ENCODE data around the gene AMBRA1.

The AMBRA1 gene

DNA sequence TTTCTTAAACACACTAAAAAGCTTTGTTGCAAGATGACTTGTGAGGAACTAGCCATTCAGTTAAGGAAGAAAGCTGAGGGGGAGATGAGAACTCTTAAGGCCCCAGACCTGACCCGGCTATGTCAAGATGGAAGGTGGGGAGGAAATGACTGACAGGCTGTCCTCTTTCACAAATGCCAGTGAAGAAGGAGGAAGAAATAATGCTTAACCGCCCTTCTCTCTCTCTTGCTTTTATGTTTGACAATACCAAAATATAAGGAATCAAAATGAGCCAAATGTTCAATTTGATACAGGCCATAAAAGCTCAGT lies 87.4 kb downstream of the AMBRA1 start:
- Mint-ChIP-seq H3K27me3 (no peaks in the 10 kb centered on the region), H3K36me3 (peaks cover 19 to 33% of the 10 kb centered on the region in 2 donors), H3K9me3 (no peaks in the 10 kb centered on the region), H3K27ac (no peak overlapping the region), H3K4me3 (no peak overlapping the region), H3K4me1 (peaks cover 3 to 7% of the 10 kb centered on the region in 2 donors)
- ATAC-seq (replicated peaks) (no peak), DNase-seq (no peak)

DNA sequence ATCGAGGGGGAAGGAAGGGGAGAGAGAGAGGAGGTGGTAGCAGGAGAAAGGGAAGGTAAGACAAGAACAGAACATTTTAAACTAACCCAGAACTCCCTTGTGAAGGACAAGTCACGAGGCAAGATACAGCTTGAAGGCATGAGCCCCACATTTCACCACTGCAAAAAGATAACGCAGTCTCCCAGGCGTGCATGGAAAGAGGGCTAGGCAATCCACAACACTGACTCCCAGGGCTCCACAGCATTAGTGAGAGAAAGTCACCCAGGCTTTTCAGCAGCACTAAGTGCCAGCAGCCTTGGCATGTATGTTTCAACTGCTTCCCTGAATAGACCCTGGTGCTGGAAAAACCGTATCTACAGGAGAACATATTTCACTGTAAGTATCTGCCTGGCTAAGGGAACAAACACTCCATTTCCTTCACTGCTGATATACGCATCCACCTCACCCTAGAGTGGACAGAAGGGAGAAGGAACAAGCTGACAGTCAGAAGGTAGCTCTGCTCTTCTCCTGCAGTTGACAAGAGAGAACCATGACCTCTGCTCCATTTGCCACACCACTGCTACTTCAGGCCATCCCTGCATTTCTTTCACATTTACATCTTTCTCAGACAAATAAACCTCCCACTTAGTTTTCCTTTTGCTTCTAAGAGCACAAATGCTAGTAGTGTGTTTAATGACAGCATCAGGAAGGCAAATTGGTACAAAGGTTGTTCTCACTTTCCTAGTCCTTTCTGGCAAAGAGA lies 87.9 kb downstream of the AMBRA1 start:
- H3K27ac Mint-ChIP-seq: no peak overlapping the region
- H3K4me1 Mint-ChIP-seq: peaks cover 3 to 7% of the 10 kb centered on the region in 2 donors
- H3K36me3 Mint-ChIP-seq: peaks cover 17 to 30% of the 10 kb centered on the region in 2 donors
- ATAC-seq (replicated peaks): no peak
- no peaks in the 10 kb centered on the region for H3K9me3 Mint-ChIP-seq
- H3K4me3 Mint-ChIP-seq: no peak overlapping the region
- no peak for DNase-seq
- no peaks in the 10 kb centered on the region for H3K27me3 Mint-ChIP-seq

DNA sequence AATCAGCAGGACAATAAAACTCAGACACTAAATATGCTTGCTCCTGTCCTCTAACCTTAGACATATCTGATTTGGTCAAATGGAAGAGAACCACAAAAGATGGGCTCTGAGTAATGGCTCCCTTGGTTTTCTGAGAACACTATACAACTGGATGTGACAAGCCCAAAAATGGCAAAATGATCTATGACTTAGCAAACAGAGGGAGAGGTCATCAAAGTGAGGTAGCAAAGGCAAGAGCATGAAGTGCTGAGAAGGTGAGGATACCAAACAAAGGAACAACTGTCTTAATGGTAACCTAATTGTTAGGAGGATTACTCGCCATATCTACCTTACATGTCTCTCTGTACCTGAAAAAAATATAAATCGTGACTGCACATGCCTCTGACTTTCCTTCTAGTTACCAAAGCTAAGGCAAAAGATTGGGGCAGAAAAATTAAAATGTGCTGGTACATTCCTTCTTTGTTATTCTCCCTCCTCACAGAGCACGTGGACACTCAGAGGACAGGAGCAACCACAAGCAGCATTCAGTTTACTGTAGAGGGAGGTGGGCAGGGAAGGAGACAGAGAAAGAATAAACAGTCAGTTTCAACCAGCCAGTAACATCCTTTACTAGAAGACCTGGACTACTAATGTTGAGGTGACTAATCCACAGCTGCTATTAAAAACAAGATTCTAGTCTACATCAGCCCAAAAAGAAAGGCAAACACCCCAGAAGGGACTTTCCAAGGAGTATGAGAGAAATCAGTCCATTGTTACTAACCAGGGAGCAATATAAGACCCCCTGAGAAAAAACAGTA lies 88.8 kb downstream of the AMBRA1 start:
- H3K36me3 Mint-ChIP-seq: peaks cover 17 to 30% of the 10 kb centered on the region in 2 donors
- H3K27ac Mint-ChIP-seq: no peak overlapping the region
- no peaks in the 10 kb centered on the region for H3K27me3 Mint-ChIP-seq

DNA sequence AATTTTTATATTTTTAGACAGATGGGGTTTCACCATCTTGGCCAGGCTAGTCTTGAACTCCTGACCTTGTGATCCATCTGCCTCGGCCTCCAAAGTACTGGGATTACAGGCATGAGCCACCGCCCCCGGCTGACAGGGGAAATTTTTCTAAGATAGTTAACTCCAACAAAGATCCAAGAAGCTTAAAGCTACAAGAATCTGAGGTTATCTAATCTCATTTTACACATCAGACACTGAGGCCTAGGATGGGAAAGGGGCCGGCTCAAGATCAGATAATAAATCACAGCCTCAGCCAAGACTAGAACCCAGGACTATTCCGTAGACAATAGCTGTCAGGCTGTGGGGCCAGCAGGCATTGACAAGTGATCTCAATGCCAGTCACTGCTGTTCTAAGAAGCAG lies 94.0 kb downstream of the AMBRA1 start:
- Mint-ChIP-seq H3K9me3 (no peaks in the 10 kb centered on the region), H3K36me3 (peaks cover 8 to 26% of the 10 kb centered on the region in 2 donors), H3K27me3 (no peaks in the 10 kb centered on the region), H3K4me1 (peaks cover 0 to 1% of the 10 kb centered on the region in 2 donors), H3K27ac (no peak overlapping the region), H3K4me3 (no peak overlapping the region)
- DNase-seq (no peak), ATAC-seq (replicated peaks) (no peak)

More for the DNA sequence above, 88.8 kb downstream of the AMBRA1 start:
- H3K9me3 Mint-ChIP-seq: no peaks in the 10 kb centered on the region
- no peak overlapping the region for H3K4me3 Mint-ChIP-seq
- no peak for ATAC-seq (replicated peaks)
- no peak for DNase-seq
- H3K4me1 Mint-ChIP-seq: peaks cover 3 to 7% of the 10 kb centered on the region in 2 donors

DNA sequence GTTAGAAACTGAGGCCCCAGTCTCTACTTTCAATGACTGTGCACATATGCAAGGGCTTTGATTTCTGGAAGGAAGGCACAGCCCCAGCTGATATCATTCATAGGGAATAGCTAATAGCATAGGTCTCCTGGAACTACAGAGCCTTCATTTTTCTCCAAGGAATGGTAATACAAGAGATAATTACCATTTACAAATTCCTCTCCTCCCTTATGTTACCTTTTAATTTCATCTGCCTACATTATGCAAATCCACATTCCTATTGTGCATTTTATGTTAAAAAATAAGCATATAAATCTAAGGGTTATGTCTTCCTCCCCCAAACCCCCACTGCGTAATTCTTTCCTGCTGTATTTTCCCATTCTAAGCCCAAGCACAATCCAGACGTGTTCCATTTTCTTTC lies 94.9 kb downstream of the AMBRA1 start:
- Mint-ChIP-seq H3K36me3 (peaks cover 8 to 32% of the 10 kb centered on the region in 2 donors), H3K9me3 (no peaks in the 10 kb centered on the region), H3K4me3 (no peak overlapping the region), H3K27ac (no peak overlapping the region), H3K4me1 (peaks cover 0 to 1% of the 10 kb centered on the region in 2 donors), H3K27me3 (no peaks in the 10 kb centered on the region)
- ATAC-seq (replicated peaks) (no peak), DNase-seq (no peak)

DNA sequence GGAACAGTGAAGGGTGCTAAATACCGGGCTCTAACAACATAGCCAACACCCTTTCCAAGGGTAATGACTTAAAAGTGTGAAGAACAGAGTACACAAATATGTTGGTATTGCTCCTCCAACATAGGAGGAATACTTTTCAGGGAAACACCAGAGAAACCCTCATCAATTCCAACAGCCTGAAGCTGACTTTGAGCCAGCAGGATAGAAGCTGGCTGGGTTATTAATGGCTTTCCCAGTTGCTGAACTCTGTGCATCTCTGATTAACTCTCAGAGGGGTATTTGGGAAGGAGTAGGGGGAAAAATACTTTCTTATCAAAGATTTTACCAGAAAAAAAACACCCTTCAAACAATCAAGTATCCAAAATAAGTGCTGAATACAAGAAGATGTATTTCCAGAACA lies 95.6 kb downstream of the AMBRA1 start:
- peaks cover 0 to 1% of the 10 kb centered on the region in 2 donors for H3K4me1 Mint-ChIP-seq
- peaks cover 7 to 35% of the 10 kb centered on the region in 2 donors for H3K36me3 Mint-ChIP-seq
- no peaks in the 10 kb centered on the region for H3K27me3 Mint-ChIP-seq
- DNase-seq (no peak), ATAC-seq (replicated peaks) (no peak)
- no peak overlapping the region for H3K4me3 Mint-ChIP-seq
- no peaks in the 10 kb centered on the region for H3K9me3 Mint-ChIP-seq
- H3K27ac Mint-ChIP-seq: no peak overlapping the region

DNA sequence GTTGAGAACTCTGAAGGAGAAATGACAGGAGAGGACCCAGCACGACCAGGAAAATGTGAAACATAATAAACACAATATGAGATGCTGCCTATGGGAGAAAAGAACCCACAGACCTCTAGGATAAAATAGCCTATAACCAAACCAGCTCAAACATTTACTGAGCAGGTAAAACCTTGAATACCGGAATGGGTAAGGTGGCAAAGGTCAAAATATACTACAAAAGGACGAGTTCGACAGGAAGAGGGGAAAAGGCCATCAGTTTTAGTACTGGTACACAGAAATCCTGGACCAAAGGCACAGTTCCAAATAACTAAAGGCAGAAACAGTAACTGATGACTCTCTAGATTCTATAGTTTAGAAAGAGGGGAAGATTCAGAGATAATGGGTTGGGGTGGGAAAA lies 96.3 kb downstream of the AMBRA1 start:
- Mint-ChIP-seq H3K9me3 (no peaks in the 10 kb centered on the region), H3K27ac (no peak overlapping the region), H3K4me1 (peaks cover 0 to 1% of the 10 kb centered on the region in 2 donors), H3K27me3 (no peaks in the 10 kb centered on the region), H3K36me3 (peaks cover 5 to 31% of the 10 kb centered on the region in 2 donors), H3K4me3 (no peak overlapping the region)
- no peak for DNase-seq
- ATAC-seq (replicated peaks): no peak

DNA sequence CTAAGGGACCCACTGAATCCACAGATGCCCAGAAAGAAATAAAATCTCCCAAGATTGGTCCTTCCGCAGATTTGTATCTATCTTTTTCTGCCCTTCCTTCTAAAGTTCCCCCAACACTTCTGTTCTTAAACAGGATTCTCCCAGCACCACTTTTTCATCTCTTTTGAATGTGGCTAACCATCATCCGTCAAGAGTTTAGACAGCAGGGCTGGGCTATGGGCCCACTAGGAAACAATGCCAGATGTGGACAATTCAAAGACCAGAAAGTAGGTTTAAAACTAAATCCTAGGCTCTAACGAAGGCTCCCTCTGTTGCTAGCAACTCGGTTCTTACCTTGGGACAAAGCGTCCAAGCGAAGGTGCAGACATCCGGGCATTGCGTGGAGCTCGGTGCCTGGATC lies 100.0 kb downstream of the AMBRA1 start:
- H3K9me3 Mint-ChIP-seq: no peaks in the 10 kb centered on the region
- peaks cover 17 to 43% of the 10 kb centered on the region in 2 donors for H3K36me3 Mint-ChIP-seq
- H3K27me3 Mint-ChIP-seq: no peaks in the 10 kb centered on the region
- H3K4me3 Mint-ChIP-seq: no peak overlapping the region
- H3K27ac Mint-ChIP-seq: peak overlapping the region; percentile 59
- ATAC-seq (replicated peaks) (no peak), DNase-seq (no peak)
- peaks cover 7 to 10% of the 10 kb centered on the region in 2 donors for H3K4me1 Mint-ChIP-seq

DNA sequence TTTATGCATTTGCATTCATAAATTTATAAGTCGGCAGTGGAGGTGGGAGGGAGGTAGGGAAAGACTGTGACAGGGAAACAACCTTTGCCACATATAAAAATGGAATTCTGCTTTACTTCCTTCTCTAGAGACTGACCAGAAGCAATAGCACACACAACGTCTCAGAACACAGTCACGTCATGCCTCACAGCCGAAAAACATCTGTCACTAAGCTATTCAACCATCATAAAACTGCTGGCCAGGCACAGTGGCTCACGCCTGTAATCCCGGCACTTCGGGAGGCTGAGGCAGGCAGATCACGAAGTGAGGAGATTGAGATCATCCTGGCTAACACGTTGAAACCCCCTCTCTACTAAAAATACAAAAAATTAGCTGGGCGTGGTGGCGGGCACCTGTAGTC lies 101.3 kb downstream of the AMBRA1 start:
- DNase-seq: no peak
- Mint-ChIP-seq H3K27me3 (no peaks in the 10 kb centered on the region), H3K27ac (no peak overlapping the region), H3K4me1 (peaks cover 7 to 19% of the 10 kb centered on the region in 2 donors), H3K9me3 (no peaks in the 10 kb centered on the region), H3K36me3 (peaks cover 21 to 47% of the 10 kb centered on the region in 2 donors), H3K4me3 (no peak overlapping the region)
- no peak for ATAC-seq (replicated peaks)

DNA sequence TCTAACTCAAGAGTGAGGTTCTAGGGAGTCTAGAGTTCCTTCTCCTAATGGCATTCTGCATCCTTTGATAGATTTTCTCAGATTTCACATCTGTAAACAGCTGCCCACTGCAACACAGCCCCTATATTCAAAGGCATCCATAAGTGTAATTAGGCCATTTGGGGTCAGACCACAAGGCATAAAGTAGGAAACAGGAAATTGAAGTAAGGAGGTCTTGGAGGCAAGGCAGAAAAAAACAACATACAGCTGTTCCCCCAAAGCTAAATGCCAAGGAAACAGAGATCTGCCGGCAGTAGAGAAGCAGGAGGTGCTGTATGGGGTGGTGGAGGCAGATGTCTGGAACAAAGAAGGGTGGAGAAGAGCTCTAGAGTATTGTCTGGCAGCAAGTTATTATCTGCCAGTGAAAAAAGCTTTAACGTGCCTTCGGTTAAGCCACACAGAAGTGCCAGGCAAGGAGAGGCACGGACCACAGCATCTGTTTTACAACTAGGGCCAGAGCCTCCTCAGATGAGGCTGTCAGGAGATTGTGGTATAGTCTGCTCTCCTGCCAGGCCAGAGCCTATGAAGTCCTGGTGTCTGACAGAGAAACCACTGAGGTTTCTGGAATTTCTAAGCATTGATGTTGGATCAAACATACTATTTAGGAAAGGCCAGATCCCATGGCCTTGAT lies 102.0 kb downstream of the AMBRA1 start:
- ATAC-seq (replicated peaks) (no peak), DNase-seq (no peak)
- Mint-ChIP-seq H3K27ac (no peak overlapping the region), H3K36me3 (peaks cover 20 to 43% of the 10 kb centered on the region in 2 donors), H3K27me3 (no peaks in the 10 kb centered on the region), H3K4me3 (no peak overlapping the region), H3K9me3 (no peaks in the 10 kb centered on the region), H3K4me1 (peaks cover 9 to 22% of the 10 kb centered on the region in 2 donors)

DNA sequence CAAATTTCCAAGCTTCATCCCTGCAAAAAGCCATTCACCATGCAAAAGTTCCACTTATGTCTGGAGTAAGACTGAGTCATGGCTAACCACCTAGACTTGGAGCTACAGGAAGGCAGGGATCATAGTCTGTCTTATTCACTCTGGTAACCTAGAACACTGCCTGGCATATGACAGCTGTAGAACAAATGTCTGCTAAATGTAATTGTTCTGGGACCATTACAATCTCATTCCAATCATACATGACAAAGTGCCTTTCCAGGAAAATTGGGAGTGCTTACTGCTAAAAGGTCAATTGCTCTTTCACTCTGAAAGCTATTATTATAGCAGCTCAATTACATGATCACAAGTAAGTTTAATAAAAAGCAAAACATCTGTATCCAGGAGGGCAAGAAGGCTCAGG lies 103.2 kb downstream of the AMBRA1 start:
- Mint-ChIP-seq H3K4me1 (peaks cover 9 to 22% of the 10 kb centered on the region in 2 donors), H3K36me3 (peaks cover 18 to 40% of the 10 kb centered on the region in 2 donors), H3K27me3 (no peaks in the 10 kb centered on the region), H3K4me3 (no peak overlapping the region), H3K27ac (no peak overlapping the region), H3K9me3 (no peaks in the 10 kb centered on the region)
- DNase-seq (no peak), ATAC-seq (replicated peaks) (no peak)

DNA sequence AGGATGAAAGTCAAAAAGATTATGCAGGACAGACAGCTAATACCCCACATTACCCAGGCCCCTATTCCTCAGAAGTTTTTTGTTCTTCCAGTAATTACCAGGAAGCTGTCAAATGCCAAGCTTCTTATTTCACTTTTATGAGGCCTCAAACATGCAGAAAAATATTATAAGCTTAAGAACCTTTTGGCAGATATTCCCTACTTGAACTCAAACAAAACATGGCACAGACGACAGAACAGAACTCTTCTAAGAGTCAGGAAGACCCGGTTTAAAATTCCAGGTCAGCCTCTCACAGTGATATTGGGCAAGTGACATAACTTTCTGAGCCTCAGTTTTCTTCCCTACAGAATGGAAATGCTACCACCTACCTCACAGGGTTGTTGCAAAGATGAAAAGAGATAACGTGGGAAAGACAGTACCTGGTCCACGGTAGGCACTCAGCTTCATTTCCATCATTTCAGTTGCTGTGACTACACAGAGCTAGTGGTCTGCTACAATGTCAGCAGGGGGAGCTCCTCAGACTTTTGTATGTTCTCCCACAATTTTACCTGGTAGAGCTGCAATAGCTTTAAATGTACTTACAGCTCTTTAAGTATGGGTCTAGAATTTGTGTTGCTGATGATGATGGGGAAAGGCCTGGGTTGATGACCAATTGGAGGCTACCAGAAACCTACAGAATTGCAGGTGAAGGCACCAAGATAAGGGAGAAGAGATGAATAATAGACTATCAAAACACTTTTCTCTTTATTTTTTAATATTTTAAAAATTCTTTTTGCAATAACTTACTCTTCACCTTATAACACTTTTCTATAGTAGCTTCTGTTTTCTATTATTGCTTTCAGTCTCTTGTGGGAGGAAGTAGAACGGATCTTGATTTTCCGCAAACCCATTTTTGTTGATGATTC lies 103.9 kb downstream of the AMBRA1 start:
- peak; percentile 80 to 81 for ATAC-seq (replicated peaks)
- H3K27ac Mint-ChIP-seq: no peak overlapping the region
- H3K36me3 Mint-ChIP-seq: peaks cover 18 to 40% of the 10 kb centered on the region in 2 donors

DNA sequence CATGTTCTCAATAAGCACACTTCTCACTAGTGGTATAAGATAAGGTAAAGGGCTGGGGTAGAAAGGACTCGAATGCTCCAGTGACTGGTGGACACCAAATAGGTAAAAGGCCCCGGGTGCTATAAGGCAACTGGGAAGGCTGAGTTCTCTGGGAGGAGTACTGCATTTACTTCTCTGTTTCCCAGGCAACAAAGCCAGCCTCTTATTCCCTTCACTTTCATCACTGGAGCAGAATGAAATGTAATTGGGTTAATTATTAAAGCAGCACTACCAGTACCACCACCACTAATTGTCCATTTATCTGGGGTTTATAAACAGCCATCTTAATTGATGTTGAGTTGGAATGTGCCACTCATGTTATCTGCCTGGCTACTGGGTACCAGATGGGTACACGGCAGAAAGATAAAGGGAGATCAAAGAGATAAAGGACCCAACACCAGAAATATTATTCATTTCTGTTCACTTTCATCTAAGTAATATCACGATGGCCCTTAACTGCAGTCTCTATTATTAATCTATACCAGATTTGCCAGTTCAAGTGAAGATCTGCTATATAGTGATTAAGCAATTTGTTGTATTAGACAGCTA lies 107.9 kb downstream of the AMBRA1 start:
- Mint-ChIP-seq H3K4me3 (no peak overlapping the region), H3K27me3 (no peaks in the 10 kb centered on the region), H3K27ac (no peak overlapping the region), H3K9me3 (no peaks in the 10 kb centered on the region), H3K36me3 (peaks cover 23 to 41% of the 10 kb centered on the region in 2 donors), H3K4me1 (peaks cover 16 to 32% of the 10 kb centered on the region in 2 donors)
- DNase-seq (no peak), ATAC-seq (replicated peaks) (no peak)

More for the DNA sequence above, 103.9 kb downstream of the AMBRA1 start:
- no peak overlapping the region for H3K4me3 Mint-ChIP-seq
- no peaks in the 10 kb centered on the region for H3K27me3 Mint-ChIP-seq
- no peaks in the 10 kb centered on the region for H3K9me3 Mint-ChIP-seq
- peaks cover 9 to 22% of the 10 kb centered on the region in 2 donors for H3K4me1 Mint-ChIP-seq
- peak; percentile 7 for DNase-seq

Data from stimulated activated naive B cell treated with anti-CD40 and anti-IgM and Interleukin-4, amounts not matched to agents 10 μg/mL and 1 μg/mL and 100 μg/mL, for 72 hours (primary cell).